Activated CD8-positive, alpha-beta memory T cell treated with anti-CD3 and anti-CD28 coated beads for 4 hours (primary cell): ENCODE measurements around the gene INSYN1.

ENCODE experiments used
- DNase-seq, 2 donors: peaks; one replicate each; pipeline ENCODE4 v3.0.0-alpha.2; 2020; ENCODE audit warnings: low read depth in 2 of 2

Gene INSYN1

GRCh38 chr15:73686781-73687256 lies 66.3 kb downstream of the INSYN1 start:
- DNase-seq: no peak

- no peak for DNase-seq
Observed at GRCh38 chr15:73685981-73686380, 67.2 kb downstream of the INSYN1 start.
